ENCODE results near the gene HOXA4. TPM values are rescaled to one million over a fixed set of nuclear protein-coding genes. Genes with fewer than 3 reads are reported as not detected.

HOXA4 gene
- total RNA-seq, 5 donors from 2014 or later (not counting 1 experiment from before 2014, with no cell fraction given), result 0.25 to 0.38 (median 0.36) TPM; not detected in 2

DNA sequence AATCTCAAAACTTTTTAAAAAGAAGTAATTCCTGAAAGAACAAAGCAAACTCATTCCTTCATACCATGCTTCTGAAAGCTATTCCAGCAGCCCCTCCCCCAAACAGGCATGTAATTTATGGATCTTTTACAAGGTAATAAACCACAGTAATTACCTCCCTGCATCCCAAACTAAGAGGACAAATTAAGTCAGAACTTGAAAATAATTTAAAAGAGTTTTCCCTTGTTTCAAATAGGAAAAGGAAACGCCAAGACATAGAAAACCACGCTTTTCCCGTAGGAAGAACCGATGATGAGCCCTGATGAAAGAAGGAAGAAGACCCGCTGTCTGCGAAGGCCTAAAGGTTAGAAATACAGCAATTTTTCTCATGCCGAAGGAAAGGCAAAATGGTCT lies 8.9 kb downstream of the HOXA4 start:
- Histone ChIP-seq H3K36me3 (ENCODE audit: control insufficient read depth in 2 of 2, extremely low read depth in 1 of 2, insufficient read depth in 1 of 2, low read length in 1 of 2) (no peaks in the 10 kb centered on the region), H3K27ac (ENCODE audit: low read length) (no peak overlapping the region), H3K9me3 (no peaks in the 10 kb centered on the region), H3K4me1 (ENCODE audit: control insufficient read depth in 1 of 2, extremely low read depth in 1 of 2, insufficient read depth in 2 of 2, low read length in 2 of 2) (no peaks in the 10 kb centered on the region), H3K27me3 (replicated peaks in 1 of 2; ENCODE audit: control insufficient read depth in 2 of 2, extremely low read depth in 1 of 2, insufficient read depth in 2 of 2, low read length in 1 of 2) (peaks cover 0 to 41% of the 10 kb centered on the region in 2 experiments), H3K4me3 (ENCODE audit: control insufficient read depth in 1 of 2, extremely low read depth in 1 of 2, low read length in 1 of 2) (no peak overlapping the region)
- Mint-ChIP-seq H3K27ac (no peak overlapping the region), H3K36me3 (no peaks in the 10 kb centered on the region), H3K9me3 (no peaks in the 10 kb centered on the region), H3K4me1 (no peaks in the 10 kb centered on the region), H3K27me3 (peaks cover 4 to 30% of the 10 kb centered on the region in 2 donors), H3K4me3 (no peak overlapping the region)
- ChIA-PET CTCF (interaction anchor here in 1 of 2 donors (0.8 kb wide), 1 partner anchor 1464 kb away, joined by 4 read pairs; no protein-coding TSS in a partner anchor), POLR2A (no interaction called here)
- no peak for DNase-seq
- 81% methylated on average over 7 of the region's 7 CpGs for WGBS (ENCODE audit: insufficient coverage)
- ATAC-seq (replicated peaks in 1 of 4), result no peak

- H3K4me1 Mint-ChIP-seq, result no peaks in the 10 kb centered on the region
- POLR2A ChIA-PET, result interaction anchor here in 1 of 2 donors (1.1 kb wide), 1 partner anchor 20 kb away, joined by 3 read pairs; no protein-coding TSS in a partner anchor
- H3K9me3 ChIP-seq, result no peaks in the 10 kb centered on the region
- ATAC-seq (replicated peaks in 1 of 4) (no peak), DNase-seq (no peak)
- H3K27me3 ChIP-seq (replicated peaks in 1 of 2; ENCODE audit: control insufficient read depth in 2 of 2, extremely low read depth in 1 of 2, insufficient read depth in 2 of 2, low read length in 1 of 2), result peaks cover 0 to 48% of the 10 kb centered on the region in 2 experiments
- H3K27ac Mint-ChIP-seq, result no peak overlapping the region
- CTCF ChIA-PET, result no interaction called here
- H3K4me1 ChIP-seq (ENCODE audit: control insufficient read depth in 1 of 2, extremely low read depth in 1 of 2, insufficient read depth in 2 of 2, low read length in 2 of 2), result no peaks in the 10 kb centered on the region
- no peak overlapping the region for H3K4me3 Mint-ChIP-seq
- no peak overlapping the region for H3K27ac ChIP-seq (ENCODE audit: low read length)
- no peak overlapping the region for H3K4me3 ChIP-seq (ENCODE audit: control insufficient read depth in 1 of 2, extremely low read depth in 1 of 2, low read length in 1 of 2)
- no peaks in the 10 kb centered on the region for H3K36me3 Mint-ChIP-seq
- WGBS (ENCODE audit: insufficient coverage), result no CpG with 5 or more reads among the region's 1 CpG
- no peaks in the 10 kb centered on the region for H3K9me3 Mint-ChIP-seq
- peaks cover 1 to 11% of the 10 kb centered on the region in 2 donors for H3K27me3 Mint-ChIP-seq
- H3K36me3 ChIP-seq (ENCODE audit: control insufficient read depth in 2 of 2, extremely low read depth in 1 of 2, insufficient read depth in 1 of 2, low read length in 1 of 2), result no peaks in the 10 kb centered on the region
Observed at GRCh38 chr7:27119412-27119911, 11.1 kb downstream of the HOXA4 start.

GRCh38 chr7:27118580-27118979 lies 12.0 kb downstream of the HOXA4 start:
- Mint-ChIP-seq H3K27ac (no peak overlapping the region), H3K4me1 (no peaks in the 10 kb centered on the region), H3K9me3 (no peaks in the 10 kb centered on the region), H3K27me3 (peaks cover 0 to 6% of the 10 kb centered on the region in 2 donors), H3K36me3 (no peaks in the 10 kb centered on the region), H3K4me3 (no peak overlapping the region)
- peaks cover 0 to 41% of the 10 kb centered on the region in 2 experiments for H3K27me3 ChIP-seq (replicated peaks in 1 of 2; ENCODE audit: control insufficient read depth in 2 of 2, extremely low read depth in 1 of 2, insufficient read depth in 2 of 2, low read length in 1 of 2)
- no peak for ATAC-seq (replicated peaks in 1 of 4)
- WGBS (ENCODE audit: insufficient coverage), result 63% methylated on average over 1 of the region's 3 CpGs
- ChIA-PET POLR2A (no interaction called here), CTCF (no interaction called here)
- no peak overlapping the region for H3K27ac ChIP-seq (ENCODE audit: low read length)
- DNase-seq, result no peak
- H3K9me3 ChIP-seq, result no peaks in the 10 kb centered on the region
- no peak overlapping the region for H3K4me3 ChIP-seq (ENCODE audit: control insufficient read depth in 1 of 2, extremely low read depth in 1 of 2, low read length in 1 of 2)
- no peaks in the 10 kb centered on the region for H3K4me1 ChIP-seq (ENCODE audit: control insufficient read depth in 1 of 2, extremely low read depth in 1 of 2, insufficient read depth in 2 of 2, low read length in 2 of 2)
- no peaks in the 10 kb centered on the region for H3K36me3 ChIP-seq (ENCODE audit: control insufficient read depth in 2 of 2, extremely low read depth in 1 of 2, insufficient read depth in 1 of 2, low read length in 1 of 2)

GRCh38 chr7:27117887-27118491 lies 12.6 kb downstream of the HOXA4 start:
- H3K9me3 Mint-ChIP-seq, result no peaks in the 10 kb centered on the region
- 95% methylated on average over 10 of the region's 19 CpGs for WGBS (ENCODE audit: insufficient coverage)
- no peak overlapping the region for H3K27ac Mint-ChIP-seq
- ChIA-PET CTCF (interaction anchor here in 1 of 2 donors (0.7 kb wide), 1 partner anchor 727 kb away, joined by 3 read pairs; no protein-coding TSS in a partner anchor), POLR2A (no interaction called here)
- no peaks in the 10 kb centered on the region for H3K36me3 ChIP-seq (ENCODE audit: control insufficient read depth in 2 of 2, extremely low read depth in 1 of 2, insufficient read depth in 1 of 2, low read length in 1 of 2)
- no peak overlapping the region for H3K4me3 Mint-ChIP-seq
- ATAC-seq (replicated peaks in 1 of 4) (no peak), DNase-seq (no peak)
- no peak overlapping the region for H3K27ac ChIP-seq (ENCODE audit: low read length)
- H3K4me1 ChIP-seq (ENCODE audit: control insufficient read depth in 1 of 2, extremely low read depth in 1 of 2, insufficient read depth in 2 of 2, low read length in 2 of 2), result no peaks in the 10 kb centered on the region
- H3K27me3 Mint-ChIP-seq, result peaks cover 0 to 6% of the 10 kb centered on the region in 2 donors
- no peaks in the 10 kb centered on the region for H3K4me1 Mint-ChIP-seq
- H3K36me3 Mint-ChIP-seq, result no peaks in the 10 kb centered on the region
- H3K27me3 ChIP-seq (replicated peaks in 1 of 2; ENCODE audit: control insufficient read depth in 2 of 2, extremely low read depth in 1 of 2, insufficient read depth in 2 of 2, low read length in 1 of 2), result peaks cover 0 to 40% of the 10 kb centered on the region in 2 experiments
- no peak overlapping the region for H3K4me3 ChIP-seq (ENCODE audit: control insufficient read depth in 1 of 2, extremely low read depth in 1 of 2, low read length in 1 of 2)
- H3K9me3 ChIP-seq, result no peaks in the 10 kb centered on the region

GRCh38 chr7:27116962-27117886 lies 13.3 kb downstream of the HOXA4 start:
- no peak overlapping the region for H3K4me3 ChIP-seq (ENCODE audit: control insufficient read depth in 1 of 2, extremely low read depth in 1 of 2, low read length in 1 of 2)
- H3K36me3 ChIP-seq (ENCODE audit: control insufficient read depth in 2 of 2, extremely low read depth in 1 of 2, insufficient read depth in 1 of 2, low read length in 1 of 2), result no peaks in the 10 kb centered on the region
- Mint-ChIP-seq H3K27ac (no peak overlapping the region), H3K36me3 (no peaks in the 10 kb centered on the region), H3K4me3 (no peak overlapping the region), H3K27me3 (peaks cover 0 to 6% of the 10 kb centered on the region in 2 donors), H3K9me3 (no peaks in the 10 kb centered on the region), H3K4me1 (no peaks in the 10 kb centered on the region)
- H3K9me3 ChIP-seq, result no peaks in the 10 kb centered on the region
- ATAC-seq (replicated peaks in 1 of 4), result no peak
- POLR2A ChIA-PET, result no interaction called here
- H3K27me3 ChIP-seq (replicated peaks in 1 of 2; ENCODE audit: control insufficient read depth in 2 of 2, extremely low read depth in 1 of 2, insufficient read depth in 2 of 2, low read length in 1 of 2), result peaks cover 0 to 41% of the 10 kb centered on the region in 2 experiments
- no peak overlapping the region for H3K27ac ChIP-seq (ENCODE audit: low read length)
- CTCF ChIA-PET, result interaction anchor here in 1 of 2 donors (0.7 kb wide), 1 partner anchor 727 kb away, joined by 3 read pairs; no protein-coding TSS in a partner anchor
- 82% methylated on average over 8 of the region's 12 CpGs for WGBS (ENCODE audit: insufficient coverage)
- no peak for DNase-seq
- no peaks in the 10 kb centered on the region for H3K4me1 ChIP-seq (ENCODE audit: control insufficient read depth in 1 of 2, extremely low read depth in 1 of 2, insufficient read depth in 2 of 2, low read length in 2 of 2)
